ENCODE results near the gene FXYD2. TPM values are rescaled to one million over a fixed set of nuclear protein-coding genes. Genes with fewer than 3 reads are reported as not detected.

Gene FXYD2
- total RNA-seq, 2 experiments from 2014 or later: 8.3 to 8.8 TPM

- peaks cover 51% of the 10 kb centered on the region for H3K27me3 Mint-ChIP-seq
- peaks cover 8% of the 10 kb centered on the region for H3K4me1 Mint-ChIP-seq
- no peak overlapping the region for H3K4me3 Mint-ChIP-seq
- H3K27ac Mint-ChIP-seq: no peak overlapping the region
- H3K36me3 Mint-ChIP-seq: no peaks in the 10 kb centered on the region
- H3K9me3 Mint-ChIP-seq: no peaks in the 10 kb centered on the region
- no peak for DNase-seq
Observed at GRCh38 chr11:117792992-117793391, 31.6 kb downstream of the FXYD2 start.

DNA sequence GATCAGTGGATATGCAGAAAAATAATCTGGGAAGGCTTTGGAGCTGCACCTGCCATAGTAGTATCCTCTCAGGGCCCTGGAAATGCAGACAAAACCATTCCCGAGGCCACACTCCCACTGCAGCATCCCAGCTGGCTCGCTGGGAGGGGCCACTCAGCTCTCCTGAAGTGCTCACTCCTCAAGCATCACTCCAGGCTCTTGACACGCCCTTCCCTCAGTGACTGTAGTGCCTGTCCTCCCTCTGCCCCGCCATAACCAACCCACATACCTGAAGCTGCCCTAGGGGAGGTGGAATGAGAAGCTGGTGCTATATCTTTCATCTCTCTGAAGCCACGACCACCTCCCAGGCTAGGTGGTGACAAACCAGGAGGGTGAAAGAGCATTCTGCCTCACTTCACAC is 32.3 kb downstream of the FXYD2 start:
- Mint-ChIP-seq H3K36me3 (no peaks in the 10 kb centered on the region), H3K9me3 (no peaks in the 10 kb centered on the region), H3K27me3 (peaks cover 43% of the 10 kb centered on the region), H3K4me1 (peaks cover 8% of the 10 kb centered on the region), H3K27ac (no peak overlapping the region), H3K4me3 (no peak overlapping the region)
- no peak for DNase-seq

DNA sequence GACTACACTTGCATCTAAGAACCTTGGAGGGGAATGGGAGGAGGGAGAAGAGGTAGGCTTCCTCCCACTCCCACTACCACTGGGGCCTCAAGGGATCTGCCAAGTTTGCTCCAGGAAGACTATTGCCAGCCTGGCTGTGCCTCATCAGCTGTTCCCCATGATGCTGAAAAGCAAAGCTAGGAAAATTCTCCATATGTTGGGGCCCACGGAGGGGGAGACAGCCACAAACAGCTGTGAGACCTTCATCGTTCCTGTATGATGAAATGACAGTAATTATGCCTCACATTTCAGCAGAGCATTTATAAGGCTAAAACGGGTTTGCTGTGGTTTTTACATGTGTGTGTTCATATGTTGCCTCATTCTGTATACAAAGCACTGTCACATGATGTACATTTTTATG is 34.3 kb downstream of the FXYD2 start:
- no peak overlapping the region for H3K4me3 Mint-ChIP-seq
- no peaks in the 10 kb centered on the region for H3K9me3 Mint-ChIP-seq
- peaks cover 1% of the 10 kb centered on the region for H3K4me1 Mint-ChIP-seq
- H3K27me3 Mint-ChIP-seq: peaks cover 31% of the 10 kb centered on the region
- DNase-seq: no peak
- H3K27ac Mint-ChIP-seq: no peak overlapping the region
- no peaks in the 10 kb centered on the region for H3K36me3 Mint-ChIP-seq

DNA sequence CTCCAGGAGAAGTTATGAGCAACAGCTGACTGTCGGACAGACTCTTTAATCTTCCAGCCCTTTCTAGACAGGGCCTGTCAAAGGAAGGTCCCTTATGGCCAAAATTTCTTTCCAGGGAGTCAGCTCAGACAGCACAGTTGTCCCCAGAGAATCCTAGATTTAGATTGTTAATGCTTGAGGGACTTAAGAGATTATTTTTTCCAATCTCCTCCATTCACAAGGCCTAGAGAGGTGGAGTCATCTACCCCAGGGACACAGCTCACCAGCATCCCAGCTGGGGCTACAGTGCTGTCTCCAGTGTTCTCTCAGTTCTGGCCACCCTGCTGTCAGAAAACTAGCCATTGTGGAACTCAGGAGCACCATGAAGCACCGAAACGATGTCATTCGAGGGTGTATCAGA is 35.3 kb downstream of the FXYD2 start:
- Mint-ChIP-seq H3K27me3 (peaks cover 21% of the 10 kb centered on the region), H3K9me3 (no peaks in the 10 kb centered on the region), H3K36me3 (no peaks in the 10 kb centered on the region), H3K4me1 (no peaks in the 10 kb centered on the region), H3K27ac (no peak overlapping the region), H3K4me3 (no peak overlapping the region)
- DNase-seq: no peak

DNA sequence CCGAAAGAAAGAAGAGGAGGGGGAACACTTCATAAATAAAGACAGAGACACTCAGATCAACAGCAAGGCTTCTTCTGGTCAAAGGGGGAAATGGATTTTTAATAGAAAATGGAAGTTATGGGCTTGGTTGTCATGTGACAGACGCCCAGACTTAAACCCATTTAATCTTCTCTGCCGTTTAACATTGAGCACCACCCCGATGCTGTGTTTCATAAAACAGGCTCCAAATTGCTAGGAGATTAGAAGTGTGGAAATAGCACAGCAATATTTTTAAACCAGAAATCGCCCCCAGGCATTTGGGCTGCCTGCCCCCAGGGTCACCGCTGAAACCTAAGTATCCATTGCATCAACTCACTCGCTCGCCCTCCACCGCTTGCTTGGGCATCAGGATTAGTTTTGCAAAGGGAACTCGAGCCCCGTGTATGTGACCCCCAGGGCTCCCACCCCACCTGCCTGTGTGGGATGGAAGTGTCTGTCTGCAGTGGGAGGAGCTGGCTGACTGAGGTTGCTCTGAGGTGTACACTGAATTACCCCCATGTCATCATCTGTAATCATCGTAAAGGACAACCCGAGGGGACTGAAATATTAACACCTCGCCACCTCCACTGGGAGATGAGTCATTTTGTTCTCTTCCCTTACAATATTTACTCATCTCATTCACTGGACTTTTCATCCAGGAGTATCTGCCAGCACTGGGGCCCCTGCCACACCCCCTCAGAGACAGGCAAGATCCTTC is 38.2 kb downstream of the FXYD2 start:
- H3K27ac Mint-ChIP-seq: no peak overlapping the region
- no peaks in the 10 kb centered on the region for H3K9me3 Mint-ChIP-seq
- H3K36me3 Mint-ChIP-seq: no peaks in the 10 kb centered on the region
- H3K27me3 Mint-ChIP-seq: peaks cover 10% of the 10 kb centered on the region
- H3K4me1 Mint-ChIP-seq: no peaks in the 10 kb centered on the region
- DNase-seq: no peak
- no peak overlapping the region for H3K4me3 Mint-ChIP-seq

DNA sequence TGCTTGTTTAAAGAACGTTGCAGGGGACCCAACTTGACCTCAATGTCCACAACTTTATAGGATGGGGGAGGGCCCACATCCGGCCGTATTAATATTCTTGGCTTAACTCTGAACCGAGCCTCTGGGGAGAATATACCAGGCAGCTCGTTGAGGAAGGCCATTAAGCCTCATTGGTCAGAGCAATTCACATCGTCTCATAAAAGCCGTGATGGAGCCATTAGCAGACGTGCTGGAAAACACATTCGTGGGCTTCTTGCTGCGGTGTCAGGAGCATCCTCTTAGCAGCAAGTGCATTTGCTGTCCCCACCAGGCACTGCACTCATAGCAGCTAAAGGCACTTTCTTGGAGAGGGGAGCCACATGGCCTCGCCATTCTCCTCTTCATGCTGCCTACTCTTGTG is 42.4 kb downstream of the FXYD2 start:
- H3K4me1 Mint-ChIP-seq: no peaks in the 10 kb centered on the region
- no peaks in the 10 kb centered on the region for H3K36me3 Mint-ChIP-seq
- no peaks in the 10 kb centered on the region for H3K9me3 Mint-ChIP-seq
- no peak for DNase-seq
- H3K4me3 Mint-ChIP-seq: no peak overlapping the region
- peaks cover 10% of the 10 kb centered on the region for H3K27me3 Mint-ChIP-seq
- no peak overlapping the region for H3K27ac Mint-ChIP-seq

DNA sequence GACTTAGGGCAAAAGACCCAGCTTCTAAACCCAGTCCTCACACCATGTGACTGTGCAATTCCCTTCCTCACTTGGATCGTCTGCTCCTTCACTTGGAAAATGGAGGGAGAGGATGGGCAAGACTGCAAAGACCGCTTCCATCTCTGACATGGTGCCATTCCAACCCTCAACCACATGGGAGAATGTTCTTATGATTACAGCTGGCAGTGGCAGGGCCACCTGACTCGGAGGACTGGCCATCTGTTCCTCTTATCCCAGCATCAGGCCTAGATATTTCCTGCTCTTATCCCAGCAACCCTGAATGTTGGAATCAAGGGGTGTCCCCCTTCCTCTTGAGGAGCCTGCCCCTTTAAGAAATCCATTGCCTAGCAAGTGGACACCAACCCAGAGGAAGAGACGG is 42.9 kb downstream of the FXYD2 start:
- H3K4me1 Mint-ChIP-seq: no peaks in the 10 kb centered on the region
- H3K27ac Mint-ChIP-seq: no peak overlapping the region
- H3K27me3 Mint-ChIP-seq: peaks cover 10% of the 10 kb centered on the region

GRCh38 chr11:117780456-117780855 is 44.1 kb downstream of the FXYD2 start:
- no peak for DNase-seq
- Mint-ChIP-seq H3K27ac (no peak overlapping the region), H3K27me3 (peaks cover 6% of the 10 kb centered on the region), H3K4me1 (no peaks in the 10 kb centered on the region), H3K36me3 (no peaks in the 10 kb centered on the region), H3K4me3 (no peak overlapping the region), H3K9me3 (no peaks in the 10 kb centered on the region)

More for the DNA sequence above, 42.9 kb downstream of the FXYD2 start:
- H3K9me3 Mint-ChIP-seq: no peaks in the 10 kb centered on the region
- H3K36me3 Mint-ChIP-seq: no peaks in the 10 kb centered on the region
- no peak overlapping the region for H3K4me3 Mint-ChIP-seq
- DNase-seq: no peak

GRCh38 chr11:117774553-117774952 is 50.0 kb downstream of the FXYD2 start:
- no peaks in the 10 kb centered on the region for H3K36me3 Mint-ChIP-seq
- no peaks in the 10 kb centered on the region for H3K4me1 Mint-ChIP-seq
- H3K27me3 Mint-ChIP-seq: no peaks in the 10 kb centered on the region
- no peak for DNase-seq
- H3K27ac Mint-ChIP-seq: no peak overlapping the region
- no peaks in the 10 kb centered on the region for H3K9me3 Mint-ChIP-seq
- H3K4me3 Mint-ChIP-seq: no peak overlapping the region

- no peaks in the 10 kb centered on the region for H3K27me3 Mint-ChIP-seq
- H3K9me3 Mint-ChIP-seq: no peaks in the 10 kb centered on the region
- H3K4me1 Mint-ChIP-seq: no peaks in the 10 kb centered on the region
- no peaks in the 10 kb centered on the region for H3K36me3 Mint-ChIP-seq
- H3K27ac Mint-ChIP-seq: no peak overlapping the region
- DNase-seq: no peak
- no peak overlapping the region for H3K4me3 Mint-ChIP-seq
Observed at GRCh38 chr11:117772360-117772759, 52.2 kb downstream of the FXYD2 start.

DNA sequence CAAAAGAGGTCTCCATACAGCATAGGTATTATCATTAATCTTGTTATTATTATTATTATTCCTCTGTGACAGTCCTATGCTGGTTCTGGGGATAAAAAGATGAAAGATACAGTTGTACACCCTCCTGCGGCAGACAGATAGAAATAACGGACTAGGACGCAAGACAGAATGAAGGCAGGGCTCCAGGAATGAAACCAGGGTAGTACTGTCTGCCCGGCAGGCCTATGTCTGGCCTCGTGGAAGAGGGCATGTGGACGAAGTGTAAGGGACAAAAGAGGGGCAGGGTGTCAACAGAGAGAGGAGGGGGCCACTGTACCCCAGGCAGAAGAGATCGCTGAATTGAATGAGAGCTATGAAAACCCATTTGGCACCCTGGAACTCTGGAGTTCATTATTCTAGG is 52.7 kb downstream of the FXYD2 start:
- Mint-ChIP-seq H3K4me3 (no peak overlapping the region), H3K9me3 (no peaks in the 10 kb centered on the region), H3K27me3 (no peaks in the 10 kb centered on the region), H3K36me3 (no peaks in the 10 kb centered on the region), H3K4me1 (no peaks in the 10 kb centered on the region), H3K27ac (no peak overlapping the region)
- no peak for DNase-seq

GRCh38 chr11:117771197-117771596 is 53.3 kb downstream of the FXYD2 start:
- Mint-ChIP-seq H3K4me3 (no peak overlapping the region), H3K27ac (no peak overlapping the region), H3K36me3 (no peaks in the 10 kb centered on the region), H3K27me3 (no peaks in the 10 kb centered on the region), H3K4me1 (no peaks in the 10 kb centered on the region), H3K9me3 (no peaks in the 10 kb centered on the region)
- no peak for DNase-seq

- H3K4me3 Mint-ChIP-seq: no peak overlapping the region
- no peak overlapping the region for H3K27ac Mint-ChIP-seq
- no peaks in the 10 kb centered on the region for H3K27me3 Mint-ChIP-seq
Observed at GRCh38 chr11:117770061-117770460, 54.5 kb downstream of the FXYD2 start.

More at GRCh38 chr11:117770061-117770460, 54.5 kb downstream of the FXYD2 start:
- Mint-ChIP-seq H3K4me1 (no peaks in the 10 kb centered on the region), H3K36me3 (no peaks in the 10 kb centered on the region), H3K9me3 (no peaks in the 10 kb centered on the region)
- DNase-seq: no peak

Other genes starting within 250 kb of the FXYD2 start
- under 1 TPM; 0.87 to 0.94 TPM for gene DSCAML1, start 27.5 kb downstream of the FXYD2 start, total RNA-seq
- gene FXYD6, start 51.9 kb upstream of the FXYD2 start, total RNA-seq: under 1 TPM in 1 of 2 experiments, not detected in 1; 0.18 TPM
- 1 to 10 TPM; 1.9 to 3.4 TPM for gene TMPRSS13, start 104.7 kb upstream of the FXYD2 start, total RNA-seq
- 10 to 100 TPM; 39.6 to 41.2 TPM for gene IL10RA, start 161.7 kb upstream of the FXYD2 start, total RNA-seq

Data from activated naive CD8-positive, alpha-beta T cell treated with anti-CD3 and anti-CD28 coated beads for 36 hours (primary cell).